GM21723 (cell line): ENCODE results near the gene NFILZ.

Source experiments
- ATAC-seq: cut with Tn5 transposase; IDR thresholded peaks from one replicate; pipeline ENCODE4 v1.9.1; 2021; ENCODE audit warnings: mild to moderate bottlenecking, moderate library complexity; ENCODE audit not compliant: unreplicated experiment

NFILZ gene

GRCh38 chr19:8641221-8641907 lies 10.9 kb downstream of the NFILZ start:
- no peak for ATAC-seq

- ATAC-seq = no peak
Observed at GRCh38 chr19:8641908-8642547, 11.6 kb downstream of the NFILZ start.

- ATAC-seq = no peak
Observed at GRCh38 chr19:8642561-8642960, 12.1 kb downstream of the NFILZ start.

- no peak for ATAC-seq
Observed at GRCh38 chr19:8643860-8644653, 13.6 kb downstream of the NFILZ start.

GRCh38 chr19:8648240-8648639 lies 17.8 kb downstream of the NFILZ start:
- no peak for ATAC-seq

- ATAC-seq = no peak
Observed at GRCh38 chr19:8654591-8655339, 24.3 kb downstream of the NFILZ start.

- no peak for ATAC-seq
Observed at GRCh38 chr19:8655340-8655709, 24.9 kb downstream of the NFILZ start.

GRCh38 chr19:8657869-8658268 lies 27.4 kb downstream of the NFILZ start:
- ATAC-seq = no peak

- ATAC-seq = no peak
Observed at GRCh38 chr19:8659905-8660304, 29.5 kb downstream of the NFILZ start.

GRCh38 chr19:8662263-8662662 lies 31.8 kb downstream of the NFILZ start:
- ATAC-seq = no peak

GRCh38 chr19:8663920-8664670 lies 33.7 kb downstream of the NFILZ start:
- ATAC-seq = no peak

GRCh38 chr19:8664671-8665057 lies 34.2 kb downstream of the NFILZ start:
- no peak for ATAC-seq

GRCh38 chr19:8665468-8666213 lies 35.2 kb downstream of the NFILZ start:
- no peak for ATAC-seq

GRCh38 chr19:8666814-8667405 lies 36.5 kb downstream of the NFILZ start:
- ATAC-seq = no peak

- ATAC-seq = no peak
Observed at GRCh38 chr19:8673276-8673891, 43.0 kb downstream of the NFILZ start.

- ATAC-seq = no peak
Observed at GRCh38 chr19:8675066-8675465, 44.6 kb downstream of the NFILZ start.

GRCh38 chr19:8678244-8678807 lies 47.9 kb downstream of the NFILZ start:
- no peak for ATAC-seq
